Mesangial cell (primary cell): ENCODE data around the gene SLITRK1. TPM values are rescaled to one million over a fixed set of nuclear protein-coding genes. Genes with fewer than 3 reads are reported as not detected.

ENCODE experiments used
- total RNA-seq: library from RNA; depleted of rRNA; stranded (reverse); fragments of >200 nt; gene quantifications from 2 replicates; pipeline ENCODE4 v1.2.3, GENCODE V29; 2015

The SLITRK1 gene, protein sequence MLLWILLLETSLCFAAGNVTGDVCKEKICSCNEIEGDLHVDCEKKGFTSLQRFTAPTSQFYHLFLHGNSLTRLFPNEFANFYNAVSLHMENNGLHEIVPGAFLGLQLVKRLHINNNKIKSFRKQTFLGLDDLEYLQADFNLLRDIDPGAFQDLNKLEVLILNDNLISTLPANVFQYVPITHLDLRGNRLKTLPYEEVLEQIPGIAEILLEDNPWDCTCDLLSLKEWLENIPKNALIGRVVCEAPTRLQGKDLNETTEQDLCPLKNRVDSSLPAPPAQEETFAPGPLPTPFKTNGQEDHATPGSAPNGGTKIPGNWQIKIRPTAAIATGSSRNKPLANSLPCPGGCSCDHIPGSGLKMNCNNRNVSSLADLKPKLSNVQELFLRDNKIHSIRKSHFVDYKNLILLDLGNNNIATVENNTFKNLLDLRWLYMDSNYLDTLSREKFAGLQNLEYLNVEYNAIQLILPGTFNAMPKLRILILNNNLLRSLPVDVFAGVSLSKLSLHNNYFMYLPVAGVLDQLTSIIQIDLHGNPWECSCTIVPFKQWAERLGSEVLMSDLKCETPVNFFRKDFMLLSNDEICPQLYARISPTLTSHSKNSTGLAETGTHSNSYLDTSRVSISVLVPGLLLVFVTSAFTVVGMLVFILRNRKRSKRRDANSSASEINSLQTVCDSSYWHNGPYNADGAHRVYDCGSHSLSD
- not detected in 2 replicates for total RNA-seq

DNA sequence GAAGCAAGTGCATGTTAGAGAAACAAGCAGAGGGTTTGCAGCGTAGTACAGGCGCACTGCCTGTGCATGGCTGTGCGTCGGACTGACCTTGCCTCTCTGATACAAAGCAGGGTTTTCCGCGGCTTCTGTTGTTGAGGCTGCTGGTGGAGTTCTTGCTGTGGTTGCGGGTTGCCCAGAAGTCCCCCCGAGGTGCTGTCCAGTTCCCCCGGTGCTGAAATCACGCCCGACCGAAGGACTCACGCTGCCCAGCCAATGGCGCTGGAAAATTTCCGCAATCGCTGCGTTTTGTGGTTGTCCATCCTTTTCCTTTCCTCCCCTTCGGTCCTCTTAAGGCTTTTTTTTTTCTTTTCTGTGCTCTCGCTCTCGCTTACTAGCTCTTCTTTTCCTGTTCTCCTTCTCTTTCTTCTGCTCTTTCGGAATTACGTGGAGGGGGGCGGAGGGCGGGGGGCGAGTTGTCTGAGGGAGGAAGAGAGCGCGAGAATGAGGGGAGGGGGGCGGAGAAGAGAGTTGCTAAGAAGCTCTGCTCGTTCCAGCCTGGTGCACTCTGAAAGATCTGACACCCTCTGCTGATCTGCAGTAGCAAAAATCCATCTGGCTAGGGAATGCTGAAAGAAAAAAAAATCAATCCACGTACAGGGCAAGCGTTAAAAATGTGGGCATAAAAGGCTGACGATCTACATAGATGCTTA is at the start of gene SLITRK1:
Gene SLITRK1 (minus strand): TSS at position 558 of the 689 bp plus-strand sequence. CDS start 967 bp downstream, outside the sequence.

